Renal cortical epithelial cell (primary cell): ENCODE data around the gene CDK10. TPM values are rescaled to one million over a fixed set of nuclear protein-coding genes. Genes with fewer than 3 reads are reported as not detected.

Experiments
- DNase-seq: peaks from one replicate; pipeline ENCODE4 v3.0.0-alpha.2; 2011; ENCODE audit warnings: low read depth
- total RNA-seq: library from RNA; depleted of rRNA; stranded (reverse); fragments of >200 nt; gene quantifications from 2 replicates; pipeline ENCODE4 v1.2.3, GENCODE V29; 2014

The CDK10 gene
- total RNA-seq, 1 donor from 2014 or later, result 56.5 TPM

DNA sequence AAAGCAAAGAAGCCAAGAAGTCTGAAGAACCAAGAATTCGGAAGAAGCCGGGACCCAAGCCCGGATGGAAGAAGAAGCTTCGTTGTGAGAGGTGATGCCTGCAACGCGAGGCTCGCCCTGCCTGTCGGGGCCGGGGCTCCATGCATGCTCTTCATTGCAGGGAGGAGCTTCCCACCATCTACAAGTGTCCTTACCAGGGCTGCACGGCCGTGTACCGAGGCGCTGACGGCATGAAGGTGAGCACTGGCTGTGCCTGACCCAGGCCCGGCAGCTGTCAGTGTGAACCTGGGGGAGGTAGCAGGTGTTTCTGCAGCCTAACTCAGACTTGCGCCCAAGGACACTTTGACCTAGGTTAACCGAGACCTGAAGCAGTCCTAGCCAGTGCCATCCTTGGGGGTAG lies 46.8 kb downstream of the CDK10 start:
- no peak for DNase-seq

DNA sequence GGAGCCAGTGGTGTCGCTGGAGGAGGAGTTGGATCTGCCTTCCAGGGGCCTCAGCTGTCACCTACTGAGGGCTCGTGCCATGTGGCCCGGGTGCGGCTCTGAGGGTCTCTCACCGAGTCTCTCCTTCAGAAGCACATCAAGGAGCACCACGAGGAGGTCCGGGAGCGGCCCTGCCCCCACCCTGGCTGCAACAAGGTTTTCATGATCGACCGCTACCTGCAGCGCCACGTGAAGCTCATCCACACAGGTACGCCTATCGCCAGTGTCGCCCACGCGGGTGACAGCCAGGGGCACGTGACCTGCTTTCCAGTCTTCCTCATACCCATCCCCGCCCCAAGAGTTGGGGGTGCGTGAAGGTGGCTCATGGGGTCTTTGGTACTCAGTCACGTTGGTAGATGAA lies 47.3 kb downstream of the CDK10 start:
- no peak for DNase-seq

DNA sequence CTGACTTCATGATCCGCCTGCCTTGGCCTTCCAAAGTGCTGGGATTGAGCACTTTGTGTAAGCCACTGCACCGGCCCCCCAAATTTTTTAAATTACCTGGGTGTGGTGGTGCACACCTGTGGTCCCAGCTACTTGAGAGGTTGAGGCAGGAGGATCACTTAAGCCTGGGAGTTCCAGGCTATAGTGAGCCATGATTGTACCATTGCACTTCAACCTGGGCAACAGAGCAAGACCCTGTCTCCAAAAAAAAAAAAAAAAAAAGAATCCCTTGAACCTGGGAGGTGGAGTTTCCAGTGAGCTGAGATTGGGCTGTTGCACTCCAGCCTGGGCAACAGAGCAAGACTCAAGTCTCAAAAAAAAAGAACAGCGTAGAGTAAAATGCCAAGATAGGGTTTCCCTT lies 50.1 kb downstream of the CDK10 start:
- DNase-seq, result no peak

DNA sequence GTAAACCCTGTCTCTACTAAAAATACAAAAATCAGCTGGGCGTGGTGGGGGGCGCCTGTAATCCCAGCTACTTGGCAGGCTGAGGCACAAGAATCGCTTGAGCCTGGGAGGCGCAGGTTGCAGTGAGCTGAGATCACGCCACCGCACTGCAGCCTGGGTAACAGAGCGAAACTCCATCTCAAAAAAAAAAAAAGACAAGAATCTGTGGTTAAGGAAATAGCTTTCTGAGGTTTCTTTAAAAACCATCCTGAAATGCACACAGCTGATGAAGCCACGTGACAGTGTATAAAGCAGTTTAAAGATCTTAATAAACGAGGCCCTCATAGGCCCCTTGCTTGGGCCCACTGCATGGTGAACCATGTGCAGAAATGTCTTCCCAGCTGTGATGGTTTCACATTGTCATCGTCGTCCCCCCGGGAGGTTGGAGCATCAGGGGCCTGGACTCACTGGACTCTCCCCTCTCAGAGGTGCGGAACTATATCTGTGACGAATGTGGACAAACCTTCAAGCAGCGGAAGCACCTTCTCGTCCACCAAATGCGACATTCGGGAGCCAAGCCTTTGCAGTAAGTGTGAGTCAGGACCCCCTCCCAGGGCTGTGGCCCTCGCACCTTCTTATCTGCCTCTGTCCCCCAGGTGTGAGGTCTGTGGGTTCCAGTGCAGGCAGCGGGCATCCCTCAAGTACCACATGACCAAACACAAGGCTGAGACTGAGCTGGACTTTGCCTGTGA lies 51.0 kb downstream of the CDK10 start:
- DNase-seq, result no peak

- DNase-seq, result no peak
Measured at GRCh38 chr16:89738072-89738377, 51.5 kb downstream of the CDK10 start.

DNA sequence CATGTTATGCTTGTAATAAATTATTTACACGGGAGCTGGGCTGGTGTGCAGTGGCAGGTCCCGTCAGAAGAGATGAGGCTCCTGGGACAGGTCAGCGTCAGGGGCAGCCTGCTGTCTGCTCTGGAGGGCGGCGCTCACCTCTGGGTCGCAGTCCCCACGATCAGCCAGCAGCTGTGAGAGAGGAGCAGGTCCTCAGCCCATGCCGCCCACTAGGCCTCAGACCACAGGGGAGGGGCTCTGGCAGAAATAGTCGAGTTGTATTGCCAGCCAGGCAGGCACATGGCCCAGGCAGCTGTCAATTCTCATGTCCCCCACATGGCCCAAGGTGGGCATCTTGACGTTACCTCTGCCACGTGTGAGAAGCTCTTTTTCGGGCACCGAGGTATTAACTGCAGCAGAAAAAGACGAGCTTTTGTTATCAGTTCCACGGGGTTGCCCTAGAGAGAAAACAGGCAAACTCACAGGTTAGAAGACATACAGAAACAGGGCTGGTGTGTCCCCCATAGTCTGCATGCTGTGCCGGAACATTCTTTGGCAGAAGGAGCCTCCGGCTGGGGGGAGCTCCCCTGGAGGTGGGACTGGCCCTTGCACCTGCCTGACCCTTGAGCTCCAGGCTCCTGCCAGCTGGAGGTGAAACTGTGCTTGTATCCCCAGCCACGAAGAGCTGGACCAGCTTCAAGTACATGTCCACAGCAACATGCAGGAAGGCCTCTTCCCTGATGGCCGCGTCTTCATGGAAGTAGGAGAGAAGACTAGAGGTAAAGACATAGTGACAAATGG lies 52.2 kb downstream of the CDK10 start:
- DNase-seq, result no peak

DNA sequence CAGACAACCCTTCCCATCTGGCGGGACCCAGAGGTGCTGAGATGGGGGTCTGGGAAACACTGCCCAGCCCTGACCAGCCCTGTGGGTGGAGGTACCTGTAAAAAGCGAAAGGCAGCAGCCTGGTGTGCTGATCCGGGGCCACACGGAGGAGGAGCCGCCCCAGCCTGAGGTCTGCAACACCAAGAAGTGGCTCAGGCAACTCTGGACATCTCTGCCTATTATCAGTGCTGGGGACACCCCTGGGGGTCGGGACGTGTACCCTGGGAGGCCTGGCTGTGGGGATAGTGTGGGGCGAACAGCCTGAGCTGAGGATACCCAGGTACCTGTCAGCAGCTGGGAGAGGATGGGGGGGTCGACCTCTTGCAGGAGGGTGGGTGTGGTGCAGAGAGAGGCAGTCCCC lies 52.9 kb downstream of the CDK10 start:
- DNase-seq, result no peak

GRCh38 chr16:89741342-89742014 lies 55.0 kb downstream of the CDK10 start:
- DNase-seq, result no peak

DNA sequence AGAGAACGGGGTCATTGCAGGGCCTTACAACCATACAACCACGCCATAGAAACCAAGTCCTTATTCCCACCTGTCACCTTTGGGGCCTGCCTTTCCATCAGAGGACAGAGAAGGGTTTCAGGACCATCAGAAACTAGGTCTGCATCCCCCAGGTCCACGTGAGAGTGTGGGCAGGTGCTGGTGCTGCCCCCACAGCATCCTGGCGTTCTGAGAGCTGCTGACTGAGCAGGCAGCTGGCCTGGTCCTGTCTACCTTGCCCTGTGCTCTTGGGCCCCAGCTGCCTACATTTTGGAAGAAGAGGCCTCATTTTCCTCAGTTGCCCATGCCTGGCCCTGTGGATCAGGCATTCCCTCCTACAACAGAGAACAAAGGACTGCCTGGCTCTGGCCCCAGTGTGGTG lies 56.5 kb downstream of the CDK10 start:
- DNase-seq, result no peak

- no peak for DNase-seq
Measured at GRCh38 chr16:89744813-89745212, 58.3 kb downstream of the CDK10 start.

Other genes with a start within 250 kb of the CDK10 start
- gene ANKRD11, start 196.1 kb upstream of the CDK10 start, total RNA-seq, result 32.3 and 96.9 TPM in 2 replicates
- 114 and 152 TPM in 2 replicates for gene SPG7, start 178.3 kb upstream of the CDK10 start, total RNA-seq
- 1,512 and 2,288 TPM in 2 replicates for gene RPL13, start 126.0 kb upstream of the CDK10 start, total RNA-seq
- 11.9 and 45.5 TPM in 2 replicates for gene CPNE7, start 110.9 kb upstream of the CDK10 start, total RNA-seq
- 0.50 and 3.1 TPM in 2 replicates for gene DPEP1, start 73.0 kb upstream of the CDK10 start, total RNA-seq
- gene CHMP1A, start 29.0 kb upstream of the CDK10 start, total RNA-seq, result 109 and 119 TPM in 2 replicates
- gene SPATA33, start 28.9 kb upstream of the CDK10 start, total RNA-seq, result 3.0 and 7.9 TPM in 2 replicates
- gene SPATA2L, start 15.0 kb downstream of the CDK10 start, total RNA-seq, result 22.7 and 34.7 TPM in 2 replicates
- gene VPS9D1, start 34.2 kb downstream of the CDK10 start, total RNA-seq, result 7.1 and 12.6 TPM in 2 replicates
- gene ZNF276, start 34.8 kb downstream of the CDK10 start, total RNA-seq, result 10.6 and 20.7 TPM in 2 replicates
- gene FANCA, start 130.0 kb downstream of the CDK10 start, total RNA-seq, result 3.6 and 13.0 TPM in 2 replicates
- 1.4 and 6.0 TPM in 2 replicates for gene SPIRE2, start 141.8 kb downstream of the CDK10 start, total RNA-seq
- 155 and 178 TPM in 2 replicates for gene TCF25, start 186.9 kb downstream of the CDK10 start, total RNA-seq
- gene MC1R, start 232.2 kb downstream of the CDK10 start, total RNA-seq, result 2.3 and 9.3 TPM in 2 replicates
- 368 and 1,261 TPM in 2 replicates for gene TUBB3, start 236.7 kb downstream of the CDK10 start, total RNA-seq